WTC11 (cell line): ENCODE results near the gene TAS1R1.

Source experiments
- ETV6 ChIP-seq: sonication (generic); formaldehyde crosslinking; IDR thresholded peaks from 2 replicates; pipeline ENCODE4 v1.8.1; 2022; ENCODE audit warnings: mild to moderate bottlenecking, missing genetic modification reagents
- RORB ChIP-seq: fragments of 250-450 bp; sonication (Bioruptor Pico); IDR thresholded peaks from 2 replicates; pipeline ENCODE4 v1.9.0; 2021; ENCODE audit warnings: mild to moderate bottlenecking
- ZNF121 ChIP-seq: sonication (generic); formaldehyde crosslinking; IDR thresholded peaks from 2 replicates; pipeline ENCODE4 v1.8.0; 2023; ENCODE audit warnings: missing genetic modification reagents
- TF ChIP-seq, protein P1 (sequence below): fragments of 200-600 bp; IDR thresholded peaks from 2 replicates; pipeline ENCODE4 v1.8.0; 2022; ENCODE audit warnings: antibody characterized with exemption
- TF ChIP-seq, protein P2 (sequence below): sonication (generic); formaldehyde crosslinking; conservative IDR thresholded peaks from 2 replicates; pipeline ENCODE4 v1.8.1; 2022; ENCODE audit warnings: mild to moderate bottlenecking, missing genetic modification reagents
- TF ChIP-seq, protein P3 (sequence below): sonication (generic); formaldehyde crosslinking; IDR thresholded peaks from 2 replicates; pipeline ENCODE4 v1.8.1; 2023; ENCODE audit warnings: mild to moderate bottlenecking, moderate library complexity, missing genetic modification reagents
- TF ChIP-seq, protein P4 (sequence below): sonication (generic); formaldehyde crosslinking; IDR thresholded peaks from 2 replicates; pipeline ENCODE4 v1.8.1; 2022; ENCODE audit warnings: low read depth, missing genetic modification reagents, borderline replicate concordance

DNA sequence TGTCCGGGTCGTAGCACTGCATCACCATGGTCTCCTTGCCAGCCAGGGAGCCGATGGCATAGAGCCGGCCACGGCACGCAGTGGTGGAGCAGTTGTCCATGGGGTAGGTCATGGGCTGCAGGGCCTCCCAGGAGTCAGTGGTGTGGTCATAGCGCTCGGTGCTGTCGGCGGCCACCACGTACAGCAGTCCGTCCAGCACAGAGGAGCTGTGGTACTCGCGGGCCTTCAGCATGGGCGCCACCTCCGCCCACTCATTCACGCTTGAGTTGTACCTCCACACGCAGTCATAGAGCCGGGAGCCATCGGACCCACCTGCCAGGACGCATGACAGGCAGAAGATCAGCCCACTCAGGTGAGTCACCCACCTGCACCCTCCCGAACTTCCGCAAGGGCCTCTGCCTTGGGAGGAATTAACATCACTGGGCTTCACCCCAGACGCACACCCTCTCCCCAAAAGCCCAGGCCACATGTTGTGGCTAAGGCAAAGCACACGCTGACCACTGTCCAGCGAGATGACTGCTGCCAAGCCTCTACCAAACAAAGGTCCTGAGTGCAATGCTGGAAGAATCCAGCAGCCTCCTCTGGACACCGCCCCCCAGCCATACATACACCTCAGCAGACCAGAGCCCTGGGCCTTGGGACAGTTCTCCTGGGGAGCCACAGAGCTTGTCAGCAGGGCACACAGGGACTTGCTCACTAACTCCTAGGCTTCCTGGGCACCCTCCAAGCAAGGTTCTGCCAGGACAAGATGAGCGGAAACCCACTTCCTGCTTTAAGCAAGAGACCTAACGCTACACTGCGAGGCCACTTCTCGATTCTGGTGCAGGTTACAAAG lies 44.3 kb downstream of the TAS1R1 start:
- TF ChIP-seq, protein P1, sequence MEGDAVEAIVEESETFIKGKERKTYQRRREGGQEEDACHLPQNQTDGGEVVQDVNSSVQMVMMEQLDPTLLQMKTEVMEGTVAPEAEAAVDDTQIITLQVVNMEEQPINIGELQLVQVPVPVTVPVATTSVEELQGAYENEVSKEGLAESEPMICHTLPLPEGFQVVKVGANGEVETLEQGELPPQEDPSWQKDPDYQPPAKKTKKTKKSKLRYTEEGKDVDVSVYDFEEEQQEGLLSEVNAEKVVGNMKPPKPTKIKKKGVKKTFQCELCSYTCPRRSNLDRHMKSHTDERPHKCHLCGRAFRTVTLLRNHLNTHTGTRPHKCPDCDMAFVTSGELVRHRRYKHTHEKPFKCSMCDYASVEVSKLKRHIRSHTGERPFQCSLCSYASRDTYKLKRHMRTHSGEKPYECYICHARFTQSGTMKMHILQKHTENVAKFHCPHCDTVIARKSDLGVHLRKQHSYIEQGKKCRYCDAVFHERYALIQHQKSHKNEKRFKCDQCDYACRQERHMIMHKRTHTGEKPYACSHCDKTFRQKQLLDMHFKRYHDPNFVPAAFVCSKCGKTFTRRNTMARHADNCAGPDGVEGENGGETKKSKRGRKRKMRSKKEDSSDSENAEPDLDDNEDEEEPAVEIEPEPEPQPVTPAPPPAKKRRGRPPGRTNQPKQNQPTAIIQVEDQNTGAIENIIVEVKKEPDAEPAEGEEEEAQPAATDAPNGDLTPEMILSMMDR, result no peak
- TF ChIP-seq ZNF121 (CRISPR knock-in tag) (no peak), RORB (CRISPR knock-in tag) (no peak), ETV6 (no peak)
- TF ChIP-seq, protein P2, sequence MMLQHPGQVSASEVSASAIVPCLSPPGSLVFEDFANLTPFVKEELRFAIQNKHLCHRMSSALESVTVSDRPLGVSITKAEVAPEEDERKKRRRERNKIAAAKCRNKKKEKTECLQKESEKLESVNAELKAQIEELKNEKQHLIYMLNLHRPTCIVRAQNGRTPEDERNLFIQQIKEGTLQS (CRISPR knock-in tag), result no peak
- TF ChIP-seq, protein P3, sequence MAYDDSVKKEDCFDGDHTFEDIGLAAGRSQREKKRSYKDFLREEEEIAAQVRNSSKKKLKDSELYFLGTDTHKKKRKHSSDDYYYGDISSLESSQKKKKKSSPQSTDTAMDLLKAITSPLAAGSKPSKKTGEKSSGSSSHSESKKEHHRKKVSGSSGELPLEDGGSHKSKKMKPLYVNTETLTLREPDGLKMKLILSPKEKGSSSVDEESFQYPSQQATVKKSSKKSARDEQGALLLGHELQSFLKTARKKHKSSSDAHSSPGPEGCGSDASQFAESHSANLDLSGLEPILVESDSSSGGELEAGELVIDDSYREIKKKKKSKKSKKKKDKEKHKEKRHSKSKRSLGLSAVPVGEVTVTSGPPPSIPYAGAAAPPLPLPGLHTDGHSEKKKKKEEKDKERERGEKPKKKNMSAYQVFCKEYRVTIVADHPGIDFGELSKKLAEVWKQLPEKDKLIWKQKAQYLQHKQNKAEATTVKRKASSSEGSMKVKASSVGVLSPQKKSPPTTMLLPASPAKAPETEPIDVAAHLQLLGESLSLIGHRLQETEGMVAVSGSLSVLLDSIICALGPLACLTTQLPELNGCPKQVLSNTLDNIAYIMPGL (CRISPR knock-in tag), result no peak
- TF ChIP-seq, protein P4, sequence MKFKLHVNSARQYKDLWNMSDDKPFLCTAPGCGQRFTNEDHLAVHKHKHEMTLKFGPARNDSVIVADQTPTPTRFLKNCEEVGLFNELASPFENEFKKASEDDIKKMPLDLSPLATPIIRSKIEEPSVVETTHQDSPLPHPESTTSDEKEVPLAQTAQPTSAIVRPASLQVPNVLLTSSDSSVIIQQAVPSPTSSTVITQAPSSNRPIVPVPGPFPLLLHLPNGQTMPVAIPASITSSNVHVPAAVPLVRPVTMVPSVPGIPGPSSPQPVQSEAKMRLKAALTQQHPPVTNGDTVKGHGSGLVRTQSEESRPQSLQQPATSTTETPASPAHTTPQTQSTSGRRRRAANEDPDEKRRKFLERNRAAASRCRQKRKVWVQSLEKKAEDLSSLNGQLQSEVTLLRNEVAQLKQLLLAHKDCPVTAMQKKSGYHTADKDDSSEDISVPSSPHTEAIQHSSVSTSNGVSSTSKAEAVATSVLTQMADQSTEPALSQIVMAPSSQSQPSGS (CRISPR knock-in tag), result no peak
